Hepatocyte (in vitro differentiated cells): ENCODE measurements around the gene FBXL7.

Experiments
- EZH2phosphoT487 ChIP-seq: fragments of 200-600 bp; sonication (generic); IDR thresholded peaks from one replicate; pipeline ENCODE4 v1.6.1; 2018; ENCODE audit warnings: antibody characterized with exemption, mild to moderate bottlenecking, low read depth, moderate library complexity; ENCODE audit not compliant: unreplicated experiment, severe bottlenecking
- TF ChIP-seq, protein P1 (sequence below): fragments of 200-600 bp; sonication (generic); IDR thresholded peaks from 2 replicates; pipeline ENCODE4 v1.5.1; 2016; ENCODE audit warnings: antibody characterized with exemption, mild to moderate bottlenecking; ENCODE audit not compliant: poor library complexity

DNA sequence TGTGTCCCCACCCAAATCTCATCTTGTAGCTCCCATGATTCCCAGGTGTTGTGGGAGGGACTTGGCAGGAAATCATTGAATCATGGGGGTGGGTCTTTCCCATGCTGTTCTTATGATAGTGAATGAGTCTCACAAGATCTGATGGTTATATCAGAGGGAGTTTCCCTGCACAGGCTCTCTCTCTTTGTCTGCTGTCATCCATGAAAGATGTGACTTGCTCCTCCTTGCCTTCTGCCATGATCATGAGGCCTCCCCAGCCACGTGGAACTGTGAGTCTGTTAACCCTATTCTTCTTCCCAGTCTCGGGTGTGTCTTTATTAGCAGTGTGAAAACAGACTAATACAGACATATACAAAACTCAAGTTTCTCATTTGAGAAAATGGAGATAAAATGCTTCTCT is 139.3 kb downstream of the FBXL7 start:
- TF ChIP-seq EZH2phosphoT487: no peak
- TF ChIP-seq, protein P1, sequence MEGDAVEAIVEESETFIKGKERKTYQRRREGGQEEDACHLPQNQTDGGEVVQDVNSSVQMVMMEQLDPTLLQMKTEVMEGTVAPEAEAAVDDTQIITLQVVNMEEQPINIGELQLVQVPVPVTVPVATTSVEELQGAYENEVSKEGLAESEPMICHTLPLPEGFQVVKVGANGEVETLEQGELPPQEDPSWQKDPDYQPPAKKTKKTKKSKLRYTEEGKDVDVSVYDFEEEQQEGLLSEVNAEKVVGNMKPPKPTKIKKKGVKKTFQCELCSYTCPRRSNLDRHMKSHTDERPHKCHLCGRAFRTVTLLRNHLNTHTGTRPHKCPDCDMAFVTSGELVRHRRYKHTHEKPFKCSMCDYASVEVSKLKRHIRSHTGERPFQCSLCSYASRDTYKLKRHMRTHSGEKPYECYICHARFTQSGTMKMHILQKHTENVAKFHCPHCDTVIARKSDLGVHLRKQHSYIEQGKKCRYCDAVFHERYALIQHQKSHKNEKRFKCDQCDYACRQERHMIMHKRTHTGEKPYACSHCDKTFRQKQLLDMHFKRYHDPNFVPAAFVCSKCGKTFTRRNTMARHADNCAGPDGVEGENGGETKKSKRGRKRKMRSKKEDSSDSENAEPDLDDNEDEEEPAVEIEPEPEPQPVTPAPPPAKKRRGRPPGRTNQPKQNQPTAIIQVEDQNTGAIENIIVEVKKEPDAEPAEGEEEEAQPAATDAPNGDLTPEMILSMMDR: no peak
